ENCODE data around the gene APLP1.
A peak's percentile ranks its signal among the peaks of the same experiment; 100 is the strongest.

The APLP1 gene

DNA sequence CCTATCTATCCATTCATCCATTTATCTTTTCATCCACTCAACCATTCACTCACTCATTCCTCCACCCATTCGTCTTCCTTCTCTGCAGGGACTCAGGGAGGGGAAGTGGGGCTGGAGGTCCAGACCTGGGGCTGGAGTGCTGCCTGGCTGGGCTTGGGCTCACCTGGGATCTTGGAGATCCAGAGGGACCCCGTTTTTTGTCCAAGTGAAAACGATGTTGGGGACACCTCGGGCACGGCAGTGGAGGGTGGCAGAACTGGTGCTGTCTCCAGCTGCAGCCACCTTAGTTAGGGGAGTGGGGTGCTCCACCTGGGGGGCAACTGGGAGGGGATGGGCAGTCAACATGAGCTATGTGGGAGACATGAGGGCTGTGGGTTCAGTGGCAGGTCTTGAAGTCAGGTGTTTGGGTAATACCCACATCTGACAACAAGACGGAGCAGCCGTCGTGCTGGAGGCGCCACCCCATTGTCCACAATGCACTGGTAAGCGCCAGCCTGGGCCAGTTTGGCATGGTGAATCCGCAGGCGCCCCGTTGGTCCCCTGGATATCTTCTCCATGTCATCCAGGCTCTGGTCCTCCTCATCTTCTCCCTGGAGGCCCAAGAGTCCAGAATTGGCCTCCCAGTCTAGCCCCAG is 26.3 kb upstream of the APLP1 start:
- no peak overlapping the region for H3K27ac ChIP-seq
- TF ChIP-seq ZFX (IDR thresholded peaks at IDR 0.05; ENCODE audit: borderline replicate concordance): no peak
- TF ChIP-seq, protein P1, sequence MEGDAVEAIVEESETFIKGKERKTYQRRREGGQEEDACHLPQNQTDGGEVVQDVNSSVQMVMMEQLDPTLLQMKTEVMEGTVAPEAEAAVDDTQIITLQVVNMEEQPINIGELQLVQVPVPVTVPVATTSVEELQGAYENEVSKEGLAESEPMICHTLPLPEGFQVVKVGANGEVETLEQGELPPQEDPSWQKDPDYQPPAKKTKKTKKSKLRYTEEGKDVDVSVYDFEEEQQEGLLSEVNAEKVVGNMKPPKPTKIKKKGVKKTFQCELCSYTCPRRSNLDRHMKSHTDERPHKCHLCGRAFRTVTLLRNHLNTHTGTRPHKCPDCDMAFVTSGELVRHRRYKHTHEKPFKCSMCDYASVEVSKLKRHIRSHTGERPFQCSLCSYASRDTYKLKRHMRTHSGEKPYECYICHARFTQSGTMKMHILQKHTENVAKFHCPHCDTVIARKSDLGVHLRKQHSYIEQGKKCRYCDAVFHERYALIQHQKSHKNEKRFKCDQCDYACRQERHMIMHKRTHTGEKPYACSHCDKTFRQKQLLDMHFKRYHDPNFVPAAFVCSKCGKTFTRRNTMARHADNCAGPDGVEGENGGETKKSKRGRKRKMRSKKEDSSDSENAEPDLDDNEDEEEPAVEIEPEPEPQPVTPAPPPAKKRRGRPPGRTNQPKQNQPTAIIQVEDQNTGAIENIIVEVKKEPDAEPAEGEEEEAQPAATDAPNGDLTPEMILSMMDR (IDR thresholded peaks at IDR 0.05): no peak

DNA sequence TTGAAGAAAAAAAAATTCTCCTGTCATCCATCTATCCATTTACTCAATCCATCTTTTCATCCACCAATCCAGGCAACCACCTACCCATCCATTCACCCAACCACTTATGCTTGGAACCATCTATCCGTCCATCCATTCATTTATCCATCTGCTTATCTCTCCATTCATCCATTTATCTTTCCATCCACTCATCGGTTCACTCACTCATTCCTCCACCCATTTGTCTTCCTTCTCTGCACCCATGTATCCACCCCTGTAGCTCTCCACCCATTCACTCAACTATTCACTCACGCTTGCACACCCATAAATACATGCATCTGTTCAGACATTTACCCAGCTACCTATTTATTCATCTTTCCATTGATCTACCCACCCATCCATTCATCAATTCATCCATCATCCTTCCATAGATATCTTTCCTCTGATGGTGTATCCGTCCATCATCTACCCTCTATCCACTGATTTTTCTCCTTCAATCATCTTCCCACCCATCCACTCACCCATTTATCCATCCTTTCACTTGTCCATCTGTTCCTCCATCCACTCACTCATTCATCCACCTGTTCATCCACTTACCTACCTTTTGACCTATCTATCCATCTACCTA is 25.6 kb upstream of the APLP1 start:
- no peak for TF ChIP-seq ZFX (IDR thresholded peaks at IDR 0.05; ENCODE audit: borderline replicate concordance)
- TF ChIP-seq, protein P1 (IDR thresholded peaks at IDR 0.05): no peak
- H3K27ac ChIP-seq: no peak overlapping the region

DNA sequence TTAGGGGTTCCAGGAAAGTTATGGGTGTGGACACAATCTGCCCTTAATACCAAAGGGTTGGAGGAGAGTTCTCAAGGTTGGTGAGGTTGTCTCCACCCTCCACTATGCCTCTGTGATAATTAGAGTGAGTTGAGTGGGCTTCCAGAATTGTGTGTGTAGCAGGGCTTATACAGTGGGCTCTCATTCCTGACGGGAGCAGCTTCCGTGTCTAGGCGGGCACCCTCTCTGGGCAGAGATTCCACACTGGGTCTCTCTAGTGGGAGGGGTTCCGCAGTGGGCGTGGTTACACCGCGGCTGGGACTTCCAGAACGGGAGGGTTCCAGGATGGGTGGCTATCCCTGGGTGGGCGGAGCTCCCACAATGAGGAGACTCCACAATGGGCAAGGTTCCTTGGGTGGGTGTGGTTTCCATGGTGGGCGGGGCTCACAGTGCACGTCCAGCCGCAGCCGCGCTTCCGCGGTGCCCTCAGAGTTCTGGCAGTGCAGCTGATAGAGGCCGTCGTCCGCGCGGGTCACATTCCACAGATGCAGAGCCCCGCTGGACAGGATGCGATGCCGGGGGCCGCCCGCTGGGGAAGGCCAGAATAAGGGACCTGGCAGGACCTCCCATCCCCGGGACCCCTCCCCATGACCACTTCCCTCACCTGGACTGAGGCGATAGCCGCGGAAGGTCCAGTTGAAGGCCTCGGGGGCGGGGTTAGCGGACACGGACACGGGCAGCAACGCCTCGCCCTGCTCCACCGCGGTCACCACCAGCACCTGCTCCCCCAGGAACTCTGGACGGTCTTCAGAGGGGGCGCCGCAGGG is 24.5 kb upstream of the APLP1 start:
- no peak for TF ChIP-seq ZFX (IDR thresholded peaks at IDR 0.05; ENCODE audit: borderline replicate concordance)
- TF ChIP-seq, protein P1 (IDR thresholded peaks at IDR 0.05): no peak
- H3K27ac ChIP-seq: no peak overlapping the region

DNA sequence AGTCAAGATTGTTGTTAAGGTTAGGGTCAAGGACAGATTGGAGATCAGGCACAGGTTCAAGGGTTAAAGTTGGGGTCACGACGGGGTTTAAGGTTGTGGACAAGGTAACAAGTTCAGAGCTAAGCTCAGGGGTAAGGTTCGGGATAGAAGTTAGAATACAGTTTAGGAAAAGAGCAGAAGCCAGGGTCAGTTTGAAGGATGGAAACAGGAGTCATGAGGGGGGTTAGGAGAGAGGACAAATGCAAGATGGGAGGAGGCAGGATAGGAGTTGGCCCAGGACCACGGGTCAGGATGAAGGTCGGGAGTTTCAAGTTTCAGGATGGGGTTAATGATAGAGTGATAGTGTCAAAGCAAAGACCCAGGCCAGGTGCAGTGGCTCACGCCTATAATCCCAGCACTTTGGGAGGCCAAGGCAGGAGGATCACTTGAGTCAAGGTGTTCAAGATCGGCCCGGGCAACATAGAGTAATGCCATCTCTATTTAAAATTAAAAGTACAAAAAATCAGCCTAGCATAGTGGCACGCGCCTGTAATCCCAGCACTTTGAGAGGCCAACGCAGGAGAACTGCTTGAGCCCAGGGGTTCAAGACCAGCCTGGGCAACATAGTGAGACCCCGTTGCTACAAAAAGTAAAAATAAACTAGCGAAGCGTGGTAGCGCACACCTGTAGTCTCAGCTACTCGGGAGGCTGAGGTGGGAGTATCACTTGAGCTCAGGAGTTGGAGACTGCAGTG is 23.7 kb upstream of the APLP1 start:
- no peak for TF ChIP-seq ZFX (IDR thresholded peaks at IDR 0.05; ENCODE audit: borderline replicate concordance)
- TF ChIP-seq, protein P1 (IDR thresholded peaks at IDR 0.05): no peak
- H3K27ac ChIP-seq: peak overlapping the region; percentile 15; the same call in 1 of the 2 replicates

DNA sequence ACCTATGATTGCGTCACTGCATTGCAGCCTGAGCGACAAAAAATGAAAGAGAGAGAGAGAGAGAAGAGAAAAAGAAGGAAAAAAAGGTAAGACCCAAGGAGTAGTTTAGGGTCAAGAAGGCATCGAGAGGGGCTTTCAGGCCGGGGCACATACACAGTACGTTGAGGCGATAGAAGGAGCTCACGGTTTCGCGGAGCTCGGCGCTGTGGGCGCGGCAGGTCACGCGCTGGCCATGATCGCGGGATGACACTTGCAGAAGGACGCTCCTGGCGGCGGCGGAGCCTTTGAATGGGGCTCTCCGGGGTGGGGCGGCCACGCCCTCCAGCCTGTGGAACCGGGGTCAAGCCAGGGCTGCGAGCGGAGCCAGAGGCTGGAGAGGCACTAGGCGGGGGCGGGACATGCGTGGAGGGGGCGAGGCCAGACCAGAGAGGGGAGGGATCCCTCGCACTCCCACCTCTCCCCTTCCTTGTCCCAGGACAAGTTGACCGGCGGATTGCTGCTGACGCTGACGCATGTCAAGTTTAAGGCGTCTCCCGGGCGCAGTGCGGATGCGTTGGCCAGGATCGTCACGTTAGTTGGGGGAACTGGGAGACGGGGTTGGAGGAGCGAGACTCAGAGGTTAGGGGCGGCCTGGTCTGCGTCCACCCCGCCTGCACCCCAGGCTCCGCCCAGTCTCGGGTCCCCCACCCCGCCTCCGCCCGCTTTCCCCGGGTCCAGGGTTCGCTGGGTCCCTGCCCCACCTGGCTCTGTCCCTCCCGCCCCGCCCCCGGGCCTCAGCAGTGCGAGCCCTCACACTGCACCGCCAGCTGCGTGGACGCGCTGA is 22.9 kb upstream of the APLP1 start:
- no peak for TF ChIP-seq ZFX (IDR thresholded peaks at IDR 0.05; ENCODE audit: borderline replicate concordance)
- TF ChIP-seq, protein P1 (IDR thresholded peaks at IDR 0.05): no peak
- peak overlapping the region; percentile 15; the same call in 1 of the 2 replicates for H3K27ac ChIP-seq

DNA sequence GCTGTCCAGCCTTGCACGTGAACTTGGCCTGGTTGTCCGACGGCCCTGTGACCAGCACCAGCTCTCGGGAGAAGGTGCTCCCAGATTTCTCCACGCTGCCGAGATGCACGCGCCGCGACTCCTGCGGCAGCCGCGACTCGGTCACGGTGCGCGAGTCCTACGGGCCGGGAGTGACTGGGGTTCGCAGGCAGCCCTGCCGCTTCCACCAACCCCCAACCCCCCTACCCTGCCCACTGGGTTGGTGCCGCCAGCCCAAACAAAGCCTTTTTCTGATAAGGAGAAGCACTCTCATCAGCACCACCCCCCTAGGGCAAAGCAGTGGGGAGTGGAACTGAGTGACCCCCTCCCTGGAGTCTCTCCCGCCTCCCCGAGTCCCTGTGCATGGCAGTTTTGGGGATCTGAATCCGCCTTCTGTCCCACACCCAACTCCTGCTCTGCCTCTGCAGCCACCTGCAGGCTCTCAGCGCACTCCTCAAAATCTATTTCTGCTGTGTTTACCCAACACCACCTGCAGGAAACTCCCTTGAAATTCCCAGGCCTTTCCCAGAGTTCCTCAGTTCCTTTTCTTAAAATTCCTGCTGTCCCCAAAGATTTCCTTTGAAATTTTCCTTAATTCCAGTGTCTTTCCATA is 22.2 kb upstream of the APLP1 start:
- H3K27ac ChIP-seq: no peak overlapping the region
- no peak for TF ChIP-seq ZFX (IDR thresholded peaks at IDR 0.05; ENCODE audit: borderline replicate concordance)
- TF ChIP-seq, protein P1 (IDR thresholded peaks at IDR 0.05): no peak
